ENCODE measurements around the gene ERVMER34-1. TPM values are rescaled to one million over a fixed set of nuclear protein-coding genes. Genes with fewer than 3 reads are reported as not detected.

Gene ERVMER34-1
- total RNA-seq, 1 donor from 2014 or later, result not detected

- no peak for DNase-seq (ENCODE audit: low spot score in 2 of 2)
- Histone ChIP-seq H3K4me1 (no peaks in the 10 kb centered on the region), H3K27ac (no peak overlapping the region), H3K9me3 (no peaks in the 10 kb centered on the region), H3K27me3 (no peaks in the 10 kb centered on the region), H3K4me3 (no peak overlapping the region), H3K36me3 (no peaks in the 10 kb centered on the region)
- intact Hi-C loops (cut with DNase I), result loop anchor here (10.0 kb wide), 1 partner anchor 199 kb away; no protein-coding TSS in a partner anchor
- TF ChIP-seq, protein P1, sequence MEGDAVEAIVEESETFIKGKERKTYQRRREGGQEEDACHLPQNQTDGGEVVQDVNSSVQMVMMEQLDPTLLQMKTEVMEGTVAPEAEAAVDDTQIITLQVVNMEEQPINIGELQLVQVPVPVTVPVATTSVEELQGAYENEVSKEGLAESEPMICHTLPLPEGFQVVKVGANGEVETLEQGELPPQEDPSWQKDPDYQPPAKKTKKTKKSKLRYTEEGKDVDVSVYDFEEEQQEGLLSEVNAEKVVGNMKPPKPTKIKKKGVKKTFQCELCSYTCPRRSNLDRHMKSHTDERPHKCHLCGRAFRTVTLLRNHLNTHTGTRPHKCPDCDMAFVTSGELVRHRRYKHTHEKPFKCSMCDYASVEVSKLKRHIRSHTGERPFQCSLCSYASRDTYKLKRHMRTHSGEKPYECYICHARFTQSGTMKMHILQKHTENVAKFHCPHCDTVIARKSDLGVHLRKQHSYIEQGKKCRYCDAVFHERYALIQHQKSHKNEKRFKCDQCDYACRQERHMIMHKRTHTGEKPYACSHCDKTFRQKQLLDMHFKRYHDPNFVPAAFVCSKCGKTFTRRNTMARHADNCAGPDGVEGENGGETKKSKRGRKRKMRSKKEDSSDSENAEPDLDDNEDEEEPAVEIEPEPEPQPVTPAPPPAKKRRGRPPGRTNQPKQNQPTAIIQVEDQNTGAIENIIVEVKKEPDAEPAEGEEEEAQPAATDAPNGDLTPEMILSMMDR (IDR thresholded peaks at IDR 0.05), result no peak
These were observed 7.7 kb downstream of the ERVMER34-1 start for GRCh38 chr4:52743444-52744019.

DNA sequence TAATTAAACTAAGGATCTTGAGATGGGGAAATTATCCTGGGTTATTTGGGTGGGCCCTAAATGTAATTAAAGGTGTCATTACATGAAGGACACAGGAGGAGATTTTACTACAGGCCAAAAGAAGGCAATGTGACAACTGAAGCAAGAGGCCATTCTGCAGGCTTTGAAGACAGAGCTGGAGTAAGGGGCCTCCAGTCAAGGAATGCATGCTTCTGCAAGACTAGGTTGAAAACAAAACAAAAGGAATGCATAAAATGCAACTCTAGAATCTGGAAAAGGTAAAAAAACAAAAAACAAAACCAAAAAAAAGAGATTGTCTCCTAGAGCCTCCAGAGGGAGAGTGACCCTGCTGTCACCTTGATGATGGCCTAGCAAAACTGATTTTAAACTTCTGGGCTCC lies 21.6 kb downstream of the ERVMER34-1 start:
- intact Hi-C loops (cut with DNase I), result no loop called here
- DNase-seq (ENCODE audit: low spot score in 2 of 2), result no peak
- TF ChIP-seq, protein P1 (IDR thresholded peaks at IDR 0.05), result no peak
- Histone ChIP-seq H3K27me3 (no peaks in the 10 kb centered on the region), H3K4me3 (no peak overlapping the region), H3K36me3 (no peaks in the 10 kb centered on the region), H3K9me3 (no peaks in the 10 kb centered on the region), H3K27ac (no peak overlapping the region), H3K4me1 (no peaks in the 10 kb centered on the region)

- Histone ChIP-seq H3K4me3 (no peak overlapping the region), H3K9me3 (no peaks in the 10 kb centered on the region), H3K27me3 (no peaks in the 10 kb centered on the region), H3K4me1 (no peaks in the 10 kb centered on the region), H3K36me3 (no peaks in the 10 kb centered on the region), H3K27ac (no peak overlapping the region)
- DNase-seq (ENCODE audit: low spot score in 2 of 2), result no peak
- TF ChIP-seq, protein P1 (IDR thresholded peaks at IDR 0.05), result no peak
- intact Hi-C loops (cut with DNase I), result no loop called here
These were observed 22.5 kb downstream of the ERVMER34-1 start for GRCh38 chr4:52728691-52729240.

GRCh38 chr4:52726826-52727580 lies 24.2 kb downstream of the ERVMER34-1 start:
- Histone ChIP-seq H3K4me3 (no peak overlapping the region), H3K9me3 (no peaks in the 10 kb centered on the region), H3K27ac (no peak overlapping the region), H3K27me3 (no peaks in the 10 kb centered on the region), H3K36me3 (no peaks in the 10 kb centered on the region), H3K4me1 (no peaks in the 10 kb centered on the region)
- intact Hi-C loops (cut with DNase I), result no loop called here
- DNase-seq (ENCODE audit: low spot score in 2 of 2), result no peak
- TF ChIP-seq, protein P1 (IDR thresholded peaks at IDR 0.05), result no peak

GRCh38 chr4:52721968-52722815 lies 29.0 kb downstream of the ERVMER34-1 start:
- intact Hi-C loops (cut with DNase I), result loop anchor here (1.0 to 5.0 kb wide), 3 partner anchors 10 to 260 kb away; no protein-coding TSS in a partner anchor
- peak overlapping the region; percentile 86 to 93 for H3K4me3 ChIP-seq
- TF ChIP-seq, protein P1 (IDR thresholded peaks at IDR 0.05), result no peak
- peak; percentile 83 to 96 for DNase-seq (ENCODE audit: low spot score in 2 of 2)
- H3K4me1 ChIP-seq, result no peaks in the 10 kb centered on the region
- peak overlapping the region; percentile 84 to 87 for H3K27ac ChIP-seq
- H3K27me3 ChIP-seq, result no peaks in the 10 kb centered on the region
- peaks cover 0 to 5% of the 10 kb centered on the region in 2 donors for H3K36me3 ChIP-seq
- no peaks in the 10 kb centered on the region for H3K9me3 ChIP-seq
